Hepatocyte (in vitro differentiated cells): ENCODE measurements around the gene EFCAB3.
"Not testable (repeated sequence)": the region's sequence is repeated elsewhere in the genome, so short reads cannot be mapped to it uniquely, and the experiment has no call there.

Experiments used
- CTCF ChIP-seq: fragments of 200-600 bp; sonication (generic); IDR thresholded peaks from 2 replicates; pipeline ENCODE4 v1.5.1; 2016; ENCODE audit warnings: antibody characterized with exemption, mild to moderate bottlenecking; ENCODE audit not compliant: poor library complexity
- EZH2 ChIP-seq: fragments of 200-600 bp; sonication (generic); IDR thresholded peaks from 2 replicates; pipeline ENCODE4 v1.6.1; 2016; ENCODE audit warnings: antibody characterized with exemption, mild to moderate bottlenecking, borderline replicate concordance

- TF ChIP-seq CTCF, EZH2: not testable (repeated sequence)
Observed at GRCh38 chr17:62435251-62435650, 54.9 kb downstream of the EFCAB3 start.
